RPMI8226 (cell line): ENCODE measurements around the gene IFT80.

Source experiments
- DNase-seq: peaks from one replicate; pipeline ENCODE4 v3.0.0-alpha.2; 2015

IFT80 gene

DNA sequence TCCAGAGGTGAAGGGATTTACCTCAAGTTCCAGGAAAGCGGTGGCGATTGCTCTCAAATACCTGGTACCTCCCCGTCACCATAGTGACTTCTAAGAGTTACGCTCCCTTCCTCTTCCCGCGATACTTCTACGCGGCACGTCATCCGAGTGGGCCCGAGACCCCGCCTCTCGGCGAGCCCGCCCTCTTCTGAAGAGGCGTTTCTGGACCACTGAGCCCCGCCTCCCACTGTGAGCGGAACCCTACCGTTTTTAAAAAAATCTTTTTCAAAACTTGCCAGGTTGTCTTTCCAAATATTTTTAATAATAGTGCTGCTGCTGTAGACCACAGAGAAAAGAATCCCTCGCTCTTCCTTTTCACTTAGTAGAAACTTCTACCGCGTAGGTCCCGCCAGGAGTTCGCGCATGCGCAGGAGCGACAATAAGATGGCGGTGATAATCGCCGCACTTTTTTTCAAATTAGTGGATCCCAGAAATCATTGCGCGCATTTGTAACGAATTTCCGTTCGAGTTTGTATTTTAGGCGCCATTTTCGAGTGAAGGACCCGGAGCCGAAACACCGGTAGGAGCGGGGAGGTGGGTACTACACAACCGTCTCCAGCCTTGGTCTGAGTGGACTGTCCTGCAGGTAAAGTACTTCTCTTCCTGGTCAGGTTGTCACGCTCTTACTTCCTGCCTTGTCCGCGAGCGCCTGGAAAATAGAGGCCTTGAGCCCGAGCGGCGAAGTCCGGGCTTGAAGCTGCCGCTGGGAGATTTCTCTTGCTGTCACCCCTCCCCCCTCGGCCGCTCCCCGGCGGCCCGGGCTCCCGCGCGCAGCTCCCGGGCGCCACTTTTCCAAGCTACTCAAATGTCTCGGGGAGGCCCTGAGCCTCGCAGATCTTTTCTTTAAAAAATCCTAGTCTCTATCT lies at the start of gene IFT80, which contains the start of gene SMC4:
TSS of gene IFT80 (minus strand) at position 101 of the 905 bp plus-strand sequence. CDS start 14,625 bp downstream, outside the sequence.
TSS of gene SMC4 (plus strand) at position 526 of the 905 bp plus-strand sequence. CDS start 1,177 bp downstream, outside the sequence.
- peak; percentile 100 for DNase-seq

DNA sequence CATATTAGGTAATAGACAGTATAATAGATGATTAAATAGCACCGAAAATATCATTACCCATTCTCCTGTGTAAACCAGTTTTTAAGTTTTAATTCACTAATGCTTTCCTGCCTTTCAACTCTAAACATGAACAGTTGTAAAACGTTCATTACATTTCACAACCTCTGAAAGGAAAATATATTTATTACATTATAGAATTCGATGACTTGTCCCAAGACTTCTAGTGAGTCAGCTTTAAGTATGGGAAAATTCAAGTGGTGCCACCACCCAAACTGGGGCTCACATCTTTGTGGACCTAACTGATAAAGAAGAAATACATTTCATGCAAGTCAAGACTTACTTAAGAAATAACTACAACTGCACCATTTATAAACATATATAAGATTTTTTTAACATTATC lies 48.5 kb upstream of the IFT80 start:
- no peak for DNase-seq

DNA sequence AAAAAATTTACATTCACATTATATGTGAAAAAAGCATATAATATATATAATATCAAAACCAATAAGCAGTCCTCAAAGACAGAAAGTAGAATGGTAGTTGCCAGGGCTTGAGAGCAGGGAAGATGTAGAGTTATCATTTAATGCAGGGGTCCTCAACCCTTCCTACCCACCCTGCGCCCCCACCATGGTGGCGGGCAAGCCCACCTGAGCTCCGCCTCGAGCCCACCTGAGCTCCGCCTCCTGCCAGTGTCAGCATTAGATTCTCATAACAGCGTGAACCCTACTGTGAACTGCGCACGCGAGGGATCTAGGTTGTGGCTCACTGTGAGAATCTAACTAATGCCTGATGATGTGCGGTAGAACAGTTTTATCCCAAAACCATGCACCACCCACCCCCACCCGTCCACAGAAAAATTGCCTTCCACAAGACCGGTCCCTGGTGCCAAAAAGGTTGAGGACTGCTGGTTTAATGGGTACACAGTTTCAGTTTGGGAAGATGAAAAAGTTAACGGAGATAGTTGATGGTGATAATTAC lies 47.6 kb upstream of the IFT80 start:
- no peak for DNase-seq

DNA sequence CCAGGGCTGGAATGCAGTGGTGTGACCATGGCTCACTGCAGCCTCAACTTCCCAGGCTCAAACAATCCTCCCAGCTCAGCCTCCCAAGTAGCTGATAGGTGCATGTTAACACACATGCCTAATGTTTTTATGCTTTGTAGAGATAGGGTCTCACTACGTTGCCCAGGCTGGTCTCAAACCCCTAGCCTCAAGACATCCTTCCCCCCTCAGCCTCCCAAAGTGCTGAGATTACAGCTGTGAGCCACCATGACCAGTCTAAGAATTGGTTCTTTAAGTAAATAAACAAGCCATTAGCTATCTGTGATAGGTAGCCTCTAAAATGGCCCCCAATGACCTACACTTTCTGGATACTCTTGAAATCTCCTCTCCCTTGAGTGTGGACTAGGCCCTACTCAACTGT lies 46.8 kb upstream of the IFT80 start:
- DNase-seq = no peak

DNA sequence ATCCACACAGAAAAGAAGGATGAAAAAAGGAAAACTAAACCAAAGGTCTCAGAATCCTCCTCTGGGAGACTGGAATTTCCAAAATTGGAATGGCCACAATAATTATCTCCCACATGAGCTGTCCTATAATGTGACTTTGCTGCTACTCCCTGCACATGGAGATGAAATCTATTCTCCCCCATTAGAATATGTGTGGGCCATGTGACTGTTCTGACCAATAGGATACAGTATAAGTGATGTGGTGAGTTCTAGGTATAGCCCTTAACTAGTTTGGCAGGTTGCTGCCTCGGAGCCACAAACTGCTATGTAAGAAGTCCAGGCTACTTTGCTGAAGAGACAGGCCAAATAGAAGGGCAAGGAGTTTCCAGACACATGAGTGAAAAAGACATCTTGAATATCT lies 45.4 kb upstream of the IFT80 start:
- no peak for DNase-seq

DNA sequence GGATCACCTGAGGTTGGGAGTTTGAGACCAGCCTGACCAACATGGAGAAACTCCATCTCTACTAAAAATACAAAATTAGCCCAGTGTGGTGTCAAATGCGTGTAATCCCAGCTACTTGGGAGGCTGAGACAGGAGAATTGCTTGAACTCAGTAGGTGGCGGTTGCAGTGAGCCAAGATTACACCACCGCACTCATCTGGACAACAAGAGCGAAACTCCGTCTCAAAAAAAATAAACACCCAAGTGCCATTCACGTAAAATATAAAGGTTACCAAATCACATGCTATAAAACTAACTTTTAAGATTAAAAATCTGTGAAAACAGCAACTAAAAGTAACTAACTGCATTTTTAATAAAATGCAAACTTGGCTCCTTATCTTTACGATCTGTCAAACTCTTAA lies 41.7 kb upstream of the IFT80 start:
- no peak for DNase-seq

DNA sequence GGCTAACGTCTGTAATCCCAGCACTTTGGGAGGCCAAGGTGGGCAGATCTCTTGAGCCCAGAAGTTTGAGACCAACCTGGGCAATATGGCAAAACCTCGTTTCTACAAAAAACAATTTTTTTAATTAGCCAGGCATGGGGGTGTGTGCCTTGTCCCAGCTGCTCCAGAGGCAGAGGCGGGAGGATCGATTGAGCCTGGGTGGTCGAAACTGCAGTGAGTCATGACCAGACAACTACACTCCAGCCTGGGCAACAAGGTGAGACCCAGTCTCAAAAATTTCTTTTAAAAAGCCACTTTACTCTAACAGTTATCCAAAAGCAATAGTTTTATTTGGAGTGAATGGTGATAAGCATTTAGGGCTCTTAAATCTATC lies 38.0 kb upstream of the IFT80 start:
- DNase-seq = no peak

DNA sequence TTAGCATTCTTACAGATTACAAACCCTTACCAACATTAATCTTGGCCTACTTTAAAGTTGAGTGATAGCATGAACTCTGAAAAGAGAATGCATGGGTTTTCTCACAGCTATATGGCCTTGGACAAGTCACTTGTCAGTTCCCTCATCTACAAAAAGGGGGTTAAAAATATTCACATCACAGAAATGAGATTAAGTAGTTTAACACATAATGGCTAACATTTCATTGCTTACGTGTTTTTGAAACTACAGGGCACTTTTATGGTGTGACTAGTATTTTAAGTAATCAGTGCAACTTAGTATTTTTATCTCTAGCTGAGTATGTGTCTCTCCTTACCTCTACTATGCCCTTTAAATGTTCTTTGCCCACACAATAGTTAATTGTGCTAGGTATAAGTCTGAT lies 36.7 kb upstream of the IFT80 start:
- no peak for DNase-seq

DNA sequence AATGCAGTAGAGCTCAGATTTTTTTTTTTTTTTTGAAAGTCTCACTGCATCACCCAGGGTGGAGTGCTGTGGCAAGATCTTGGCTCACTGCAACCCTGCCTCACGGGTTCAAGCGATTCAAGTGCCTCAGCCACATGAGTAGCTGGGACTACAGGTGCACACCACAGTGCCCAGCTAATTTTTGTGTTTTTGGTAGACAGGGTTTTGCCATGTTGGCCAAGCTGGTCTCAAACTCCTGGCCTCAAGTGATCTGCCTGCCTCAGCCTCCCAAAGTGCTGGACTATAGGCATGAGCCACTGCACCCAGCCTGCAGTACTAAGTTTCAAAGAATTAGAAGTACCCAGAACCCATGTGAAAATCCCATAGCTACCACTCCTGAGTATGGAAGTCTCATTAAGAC lies 36.1 kb upstream of the IFT80 start:
- DNase-seq = no peak

DNA sequence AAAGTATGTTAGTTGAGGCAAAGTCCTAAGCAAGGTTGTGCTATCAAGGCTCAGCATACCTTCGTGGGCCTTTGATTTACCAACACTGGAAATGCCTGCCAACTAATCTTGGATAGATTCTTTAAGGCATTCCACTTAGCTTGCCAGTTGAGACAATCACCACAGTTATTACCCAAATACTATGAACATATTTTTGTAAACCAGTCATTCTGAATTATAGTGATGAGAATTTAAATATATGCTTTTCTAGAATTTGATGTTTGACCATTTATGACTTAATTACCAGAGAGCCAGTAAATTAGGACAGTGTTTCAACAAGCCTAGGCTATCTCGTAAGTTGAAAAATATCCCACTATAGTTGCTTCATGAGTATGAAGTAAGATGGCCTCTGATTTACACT lies 35.0 kb upstream of the IFT80 start:
- DNase-seq = no peak

DNA sequence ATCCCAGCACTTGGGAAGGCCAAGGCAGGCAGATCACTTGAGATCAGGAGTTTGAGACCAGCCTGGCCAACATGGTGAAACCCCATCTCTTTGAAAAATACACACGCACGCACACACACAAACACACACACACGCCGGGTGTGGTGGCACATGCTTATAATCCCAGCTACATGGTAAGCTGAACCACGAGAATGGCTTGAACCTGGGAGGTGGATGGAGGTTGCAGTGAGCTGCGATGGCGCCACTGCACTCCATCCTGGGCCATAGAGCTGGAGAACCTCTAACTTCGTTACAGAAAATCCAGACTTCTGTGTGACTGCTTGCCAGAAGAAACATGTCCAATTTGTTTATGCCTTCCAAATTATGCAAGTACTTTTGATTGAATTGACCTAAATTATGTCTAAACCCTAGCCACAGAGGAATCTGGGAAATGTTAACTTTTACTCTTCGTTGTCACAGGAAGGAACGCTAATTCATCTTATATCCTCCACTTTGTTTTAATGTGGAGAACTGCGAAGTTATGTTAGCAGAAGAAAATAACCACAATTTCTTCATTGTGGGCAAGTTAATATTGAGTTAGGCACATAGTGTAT lies 28.9 kb upstream of the IFT80 start:
- no peak for DNase-seq

DNA sequence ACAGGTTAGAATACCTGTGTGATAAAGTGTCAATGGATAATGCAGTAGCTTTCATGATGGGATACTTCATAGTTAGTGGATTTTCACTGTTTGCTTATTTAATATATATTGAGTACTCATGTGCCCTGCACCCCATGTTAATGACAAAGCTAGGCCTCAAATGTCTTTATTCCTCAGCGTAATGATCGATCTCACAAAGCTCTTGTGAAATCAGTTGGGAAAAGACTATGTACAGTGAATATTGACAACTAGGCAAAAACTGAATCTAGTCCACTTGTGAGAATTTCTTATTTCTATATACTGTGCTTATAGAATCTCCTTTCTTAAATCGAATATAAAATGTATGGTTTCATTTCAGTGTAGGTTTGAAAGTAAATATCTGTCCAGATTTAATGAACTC lies 18.3 kb upstream of the IFT80 start:
- DNase-seq = no peak

DNA sequence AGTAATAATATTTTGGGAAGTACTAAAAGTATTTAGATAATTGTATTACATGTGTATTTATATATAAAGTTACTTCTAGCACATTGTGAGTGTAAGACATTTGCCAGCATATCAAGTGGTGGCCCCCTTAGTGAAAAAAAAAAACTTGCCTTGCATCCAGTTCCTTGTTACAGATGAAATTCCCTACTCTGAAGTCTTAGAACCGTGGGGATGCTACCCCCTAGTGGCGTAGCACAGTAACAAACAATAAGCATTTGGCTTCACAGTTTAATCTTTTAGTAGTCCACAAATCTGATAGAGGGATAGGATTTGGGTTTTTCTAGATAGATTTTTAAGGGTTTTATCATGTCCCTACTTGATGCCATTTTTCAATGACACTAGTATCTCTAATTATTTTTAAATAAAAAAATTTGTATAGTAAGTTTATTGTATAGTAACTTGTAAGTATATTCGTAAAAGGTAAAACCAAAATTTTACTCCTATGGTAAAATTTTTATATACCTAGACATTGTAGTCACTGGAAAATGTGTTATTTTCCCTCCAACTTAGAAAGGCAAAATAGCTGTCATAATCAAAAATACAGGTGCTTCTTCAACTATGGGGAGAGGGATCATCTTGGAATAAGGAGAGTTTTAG lies 14.7 kb upstream of the IFT80 start:
- DNase-seq = peak; percentile 80

DNA sequence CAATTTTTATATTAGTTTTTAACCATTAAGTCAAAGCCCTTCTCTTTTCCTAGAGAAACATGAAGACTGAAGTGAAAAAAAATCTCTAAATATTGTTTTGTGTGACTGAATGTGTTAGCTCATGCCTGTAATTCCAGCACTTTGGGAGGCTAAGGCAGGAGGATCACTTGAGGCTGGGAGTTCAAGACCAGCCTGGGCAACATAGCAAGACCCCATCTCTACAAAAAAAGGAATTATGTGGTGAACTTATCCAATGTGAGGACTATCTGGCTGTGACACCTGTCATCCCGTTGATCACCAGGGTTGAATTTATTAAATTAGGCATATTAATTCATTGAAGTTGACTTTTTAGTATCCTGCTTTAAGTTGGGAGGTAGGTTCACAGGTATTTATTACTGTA lies 13.5 kb upstream of the IFT80 start:
- no peak for DNase-seq

DNA sequence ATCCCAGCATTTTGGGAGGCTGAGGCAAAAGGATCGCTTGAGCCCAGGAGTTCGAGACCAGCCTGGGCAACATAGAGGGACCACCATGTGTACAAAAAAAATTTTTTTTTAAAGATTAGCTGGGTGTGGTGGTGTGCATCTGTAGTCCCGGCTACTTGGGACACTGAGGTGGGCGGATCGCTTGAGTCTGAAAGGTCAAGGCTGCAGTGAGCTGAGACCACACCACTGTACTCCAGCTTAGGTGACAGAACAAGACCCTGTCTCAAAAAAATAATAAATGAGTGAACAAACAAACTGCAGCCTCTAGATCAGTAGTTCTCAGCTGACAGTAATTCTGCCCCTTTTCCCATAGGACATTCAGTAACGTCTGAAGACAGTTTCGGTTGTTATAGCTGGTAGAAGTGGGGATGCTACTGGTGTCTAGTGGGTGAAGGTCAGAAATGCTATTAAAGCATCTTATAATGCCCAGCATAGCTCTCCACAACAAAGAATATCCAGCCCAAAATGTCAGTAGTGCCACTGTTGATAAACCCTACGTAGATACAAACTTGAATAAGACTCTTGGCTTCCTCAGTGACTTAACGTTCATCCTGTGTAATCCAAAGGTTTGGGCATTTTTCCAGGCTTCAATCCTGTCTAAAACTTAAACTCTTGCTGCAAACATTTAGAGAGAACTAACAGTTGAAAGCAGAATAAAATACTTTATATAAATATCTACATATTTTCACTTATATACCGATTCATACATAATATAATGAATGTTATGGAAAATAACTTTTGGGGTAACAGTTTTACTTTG lies 11.0 kb upstream of the IFT80 start:
- no peak for DNase-seq

DNA sequence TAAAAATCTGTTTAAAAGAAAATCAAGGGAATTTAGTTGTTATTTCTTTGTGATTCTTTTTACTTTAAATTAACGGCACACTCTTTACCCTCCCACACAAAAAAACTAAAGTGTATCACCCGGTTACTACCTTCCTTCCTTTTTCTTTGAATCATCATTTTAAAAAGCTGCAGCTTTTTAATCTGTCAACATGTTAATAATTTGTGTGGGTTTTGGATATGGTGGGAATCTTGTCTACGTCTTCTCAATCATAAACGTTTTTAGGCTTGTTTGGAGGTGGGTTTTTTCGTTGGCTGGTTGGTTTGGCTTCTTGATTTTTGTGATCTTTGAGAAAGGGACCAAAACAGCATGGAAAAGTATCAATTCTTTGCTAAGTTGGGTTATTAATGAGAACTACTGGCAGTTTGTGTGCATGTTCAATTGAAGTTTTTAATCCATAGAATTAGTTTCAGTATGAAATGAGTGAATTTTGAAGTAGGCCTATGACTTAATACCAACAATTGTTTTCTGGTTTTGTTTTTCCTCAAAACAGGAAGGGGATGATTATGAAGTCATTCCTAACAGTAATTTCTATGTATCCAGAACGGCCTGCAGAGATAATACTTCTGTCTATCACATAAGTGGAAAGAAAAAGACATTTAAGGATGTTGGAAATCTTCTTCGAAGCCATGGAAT lies 4.9 kb upstream of the IFT80 start:
- no peak for DNase-seq

DNA sequence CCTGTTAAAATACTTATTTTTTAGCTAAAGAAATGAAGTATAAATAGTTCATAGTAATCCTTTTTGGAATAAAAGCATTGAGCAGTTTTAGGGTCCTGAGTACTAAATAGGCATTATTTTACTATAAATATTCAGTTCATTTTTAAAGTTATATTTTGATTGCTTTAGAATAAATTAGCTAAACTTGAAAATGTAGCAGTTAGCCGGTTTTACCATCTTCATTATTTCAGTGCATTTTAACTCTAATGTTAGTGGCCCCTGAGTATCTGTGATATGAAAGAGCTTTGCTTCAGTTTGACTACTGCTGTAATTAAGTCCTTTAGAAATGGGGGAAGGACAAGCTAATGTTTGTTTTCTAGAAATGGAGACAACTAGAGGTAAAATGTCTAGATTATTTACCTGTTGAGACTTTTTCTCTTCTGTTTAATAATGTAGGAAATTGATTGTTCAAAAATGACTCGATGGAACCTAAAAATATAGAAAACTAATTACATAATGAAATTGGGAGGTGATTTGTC lies 4.1 kb upstream of the IFT80 start:
- DNase-seq = no peak

DNA sequence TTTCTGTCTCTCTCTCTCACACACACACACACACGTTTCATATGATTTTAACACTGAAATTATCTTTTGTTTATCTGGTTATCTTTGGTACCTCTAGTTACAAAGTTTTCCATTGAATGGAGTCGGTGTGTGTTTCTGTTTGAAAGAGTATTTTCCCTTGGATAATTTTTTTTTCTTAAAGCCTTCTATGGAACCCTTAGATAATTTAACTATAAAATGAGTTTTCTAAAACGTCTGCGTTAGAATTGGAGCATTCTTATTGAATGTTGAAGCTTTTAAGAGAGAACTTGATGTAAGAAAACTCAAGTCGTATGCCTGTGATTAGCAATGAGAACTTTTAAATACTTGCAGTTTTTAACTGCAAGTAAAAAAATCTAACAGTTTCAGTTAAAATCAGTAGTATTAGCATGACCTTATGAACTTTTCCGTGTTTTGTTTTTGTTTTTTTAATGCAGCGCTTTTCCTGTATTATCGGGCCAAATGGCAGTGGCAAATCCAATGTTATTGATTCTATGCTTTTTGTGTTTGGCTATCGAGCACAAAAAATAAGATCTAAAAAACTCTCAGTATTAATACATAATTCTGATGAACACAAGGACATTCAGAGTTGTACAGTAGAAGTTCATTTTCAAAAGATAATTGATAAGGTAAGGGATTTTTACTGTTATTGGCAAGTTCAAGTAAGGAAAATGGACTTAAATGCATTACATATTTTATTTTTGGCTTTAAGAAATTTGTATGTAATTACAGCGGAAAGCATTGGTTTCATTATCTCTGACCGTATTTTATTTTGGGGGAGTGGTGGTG lies 3.4 kb upstream of the IFT80 start:
- no peak for DNase-seq

DNA sequence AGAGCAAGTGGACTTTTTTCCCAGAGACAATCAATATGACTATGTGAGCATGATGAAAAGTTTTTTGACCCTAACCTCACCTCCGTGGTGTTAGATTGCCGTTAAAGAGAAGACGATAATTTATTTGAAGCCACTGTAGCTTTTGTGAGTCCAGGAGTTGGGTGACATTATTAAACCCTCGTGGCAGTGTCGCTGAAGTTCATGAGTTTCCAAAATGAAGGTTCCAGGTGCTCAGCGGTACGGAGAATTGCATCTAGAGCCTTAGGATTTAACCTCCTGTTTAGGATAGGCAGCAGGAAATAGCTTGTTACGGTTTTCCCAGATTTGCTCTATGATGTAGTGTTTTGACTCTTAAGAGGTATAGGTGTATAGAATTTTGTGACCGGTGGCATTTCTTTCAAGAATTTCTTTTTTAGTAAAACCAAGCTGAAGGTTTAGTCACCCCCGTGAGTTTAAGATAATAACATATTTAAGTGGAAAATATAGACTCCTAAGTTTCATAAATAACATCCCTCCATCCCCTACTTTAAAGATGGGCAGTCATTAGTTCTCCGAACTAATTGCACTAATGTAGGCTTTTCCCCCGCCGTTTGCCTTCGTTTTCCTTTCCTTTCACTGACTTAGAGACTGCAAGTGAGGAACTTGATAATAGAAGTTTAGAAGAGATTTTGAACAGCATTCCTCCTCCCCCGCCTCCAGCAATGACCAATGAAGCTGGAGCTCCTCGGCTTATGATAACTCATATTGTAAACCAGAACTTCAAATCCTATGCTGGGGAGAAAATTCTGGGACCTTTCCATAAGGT lies 2.5 kb upstream of the IFT80 start:
- DNase-seq = peak; percentile 68

DNA sequence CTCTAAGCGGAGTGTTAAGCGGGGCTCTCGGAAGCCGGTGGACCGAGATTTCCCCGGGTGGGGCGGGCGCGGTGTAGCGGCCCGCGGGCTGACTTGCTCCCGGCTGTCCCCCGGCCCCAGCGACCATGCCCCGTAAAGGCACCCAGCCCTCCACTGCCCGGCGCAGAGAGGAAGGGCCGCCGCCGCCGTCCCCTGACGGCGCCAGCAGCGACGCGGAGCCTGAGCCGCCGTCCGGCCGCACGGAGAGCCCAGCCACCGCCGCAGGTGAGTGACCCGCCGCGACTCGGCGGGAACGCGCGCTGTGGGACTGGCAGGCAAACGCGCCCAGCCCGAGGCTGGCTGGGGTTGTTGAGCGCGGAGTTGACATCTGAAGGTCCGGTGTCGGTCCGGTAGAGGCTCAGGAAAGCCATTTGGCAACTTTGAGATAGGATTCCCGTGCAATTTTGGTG lies 1.7 kb upstream of the IFT80 start:
- peak; percentile 60 for DNase-seq
